ENCODE results near the gene TADA2B. TPM values are rescaled to one million over a fixed set of nuclear protein-coding genes. Genes with fewer than 3 reads are reported as not detected.
A peak's percentile ranks its signal among the peaks of the same experiment; 100 is the strongest.

TADA2B gene
- total and polyA plus RNA-seq, 4 donors = 10.7 to 22.9 (median 17.6) TPM

DNA sequence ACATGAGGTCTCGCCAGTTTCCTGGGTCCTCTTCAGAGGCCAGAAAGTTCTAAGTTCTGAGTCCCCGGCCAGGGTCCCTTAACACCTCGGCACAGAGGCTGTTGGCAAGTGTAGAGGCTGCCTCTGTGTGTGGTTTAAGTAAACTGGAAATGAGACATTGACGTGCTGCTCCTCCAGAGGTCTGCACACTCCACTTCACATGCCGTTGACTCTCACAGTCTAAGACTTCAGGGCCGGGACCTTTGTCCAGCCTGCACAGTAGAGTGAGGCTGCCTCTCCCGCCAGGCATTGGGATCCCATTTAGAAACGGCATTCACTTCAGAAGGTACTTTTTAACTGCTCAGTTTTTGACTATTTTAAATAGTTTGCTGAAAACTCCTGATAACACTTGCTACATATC is 10.6 kb upstream of the TADA2B start:
- Histone ChIP-seq H3K27ac (ENCODE audit: low read depth in 1 of 2, low read length in 1 of 2) (no peak overlapping the region), H3K9me3 (ENCODE audit: control insufficient read depth in 4 of 4, insufficient read depth in 3 of 4, low read length in 3 of 4) (no peaks in the 10 kb centered on the region), H3K4me3 (no peak overlapping the region), H3K36me3 (ENCODE audit: control insufficient read depth in 4 of 4, insufficient read depth in 4 of 4, low read length in 4 of 4) (peaks cover 3 to 24% (median 17%) of the 10 kb centered on the region in 4 donors), H3K9ac (ENCODE audit: insufficient read depth in 1 of 2, low read length in 2 of 2) (no peak overlapping the region), H3K4me1 (ENCODE audit: control insufficient read depth in 5 of 5, insufficient read depth in 5 of 5, low read length in 5 of 5) (no peaks in the 10 kb centered on the region), H3K27me3 (ENCODE audit: control insufficient read depth in 3 of 3, insufficient read depth in 3 of 3, low read length in 2 of 3) (no peaks in the 10 kb centered on the region)
- TF ChIP-seq, protein P1, sequence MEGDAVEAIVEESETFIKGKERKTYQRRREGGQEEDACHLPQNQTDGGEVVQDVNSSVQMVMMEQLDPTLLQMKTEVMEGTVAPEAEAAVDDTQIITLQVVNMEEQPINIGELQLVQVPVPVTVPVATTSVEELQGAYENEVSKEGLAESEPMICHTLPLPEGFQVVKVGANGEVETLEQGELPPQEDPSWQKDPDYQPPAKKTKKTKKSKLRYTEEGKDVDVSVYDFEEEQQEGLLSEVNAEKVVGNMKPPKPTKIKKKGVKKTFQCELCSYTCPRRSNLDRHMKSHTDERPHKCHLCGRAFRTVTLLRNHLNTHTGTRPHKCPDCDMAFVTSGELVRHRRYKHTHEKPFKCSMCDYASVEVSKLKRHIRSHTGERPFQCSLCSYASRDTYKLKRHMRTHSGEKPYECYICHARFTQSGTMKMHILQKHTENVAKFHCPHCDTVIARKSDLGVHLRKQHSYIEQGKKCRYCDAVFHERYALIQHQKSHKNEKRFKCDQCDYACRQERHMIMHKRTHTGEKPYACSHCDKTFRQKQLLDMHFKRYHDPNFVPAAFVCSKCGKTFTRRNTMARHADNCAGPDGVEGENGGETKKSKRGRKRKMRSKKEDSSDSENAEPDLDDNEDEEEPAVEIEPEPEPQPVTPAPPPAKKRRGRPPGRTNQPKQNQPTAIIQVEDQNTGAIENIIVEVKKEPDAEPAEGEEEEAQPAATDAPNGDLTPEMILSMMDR (IDR thresholded peaks at IDR 0.05; ENCODE audit: control extremely low read depth, extremely low read depth) = no peak
- DNase-seq (no peak), ATAC-seq (ENCODE audit: insufficient read depth, low FRiP score) (no peak)
- WGBS, 2 donors = 71 to 88% methylated on average over 8 of the region's 8 CpGs

DNA sequence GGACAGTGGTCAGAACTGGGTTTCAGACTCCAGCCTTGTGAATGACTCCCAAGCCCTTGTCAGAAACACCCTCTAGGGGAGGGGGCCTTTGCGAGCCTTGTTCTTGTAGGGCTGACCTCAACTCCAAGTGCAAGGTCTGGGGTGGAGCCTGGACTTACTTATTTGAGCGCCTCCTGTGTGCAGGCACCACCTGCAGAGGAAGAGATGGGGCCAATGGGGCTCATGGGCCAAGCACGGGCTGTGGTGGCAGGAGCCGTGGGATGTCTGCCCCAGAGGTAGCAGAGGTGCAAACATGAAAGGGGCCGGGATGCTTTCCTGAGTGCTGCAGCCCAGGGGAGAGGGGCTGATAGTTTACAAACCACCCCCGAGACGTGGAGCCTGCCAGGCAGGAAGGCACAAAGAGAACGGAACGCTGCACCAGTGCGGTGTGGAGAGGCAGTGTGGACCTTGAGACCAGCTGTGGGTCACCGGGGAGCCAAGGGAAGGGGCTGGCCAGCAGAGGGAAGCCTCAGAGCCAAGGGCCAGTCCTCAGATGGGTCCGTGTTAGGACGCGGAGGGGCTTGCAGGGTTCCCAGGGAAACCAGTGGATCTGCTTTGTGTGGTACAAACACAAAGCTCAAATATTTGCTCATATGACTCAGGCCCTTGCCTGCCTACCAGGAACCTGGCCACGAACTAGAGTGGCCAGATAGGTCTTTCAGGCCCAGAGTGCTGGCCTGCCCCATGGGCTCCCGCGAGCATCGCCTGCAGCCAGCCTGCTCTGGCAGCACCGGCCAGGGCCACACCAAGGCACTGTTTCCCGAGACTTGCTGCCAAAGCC is 8.7 kb upstream of the TADA2B start:
- 56 to 78% methylated on average over 20 of the region's 20 CpGs for WGBS, 2 donors
- TF ChIP-seq, protein P1 (IDR thresholded peaks at IDR 0.05; ENCODE audit: control extremely low read depth, extremely low read depth) = no peak
- ATAC-seq (ENCODE audit: insufficient read depth, low FRiP score) = peak; percentile 85

DNA sequence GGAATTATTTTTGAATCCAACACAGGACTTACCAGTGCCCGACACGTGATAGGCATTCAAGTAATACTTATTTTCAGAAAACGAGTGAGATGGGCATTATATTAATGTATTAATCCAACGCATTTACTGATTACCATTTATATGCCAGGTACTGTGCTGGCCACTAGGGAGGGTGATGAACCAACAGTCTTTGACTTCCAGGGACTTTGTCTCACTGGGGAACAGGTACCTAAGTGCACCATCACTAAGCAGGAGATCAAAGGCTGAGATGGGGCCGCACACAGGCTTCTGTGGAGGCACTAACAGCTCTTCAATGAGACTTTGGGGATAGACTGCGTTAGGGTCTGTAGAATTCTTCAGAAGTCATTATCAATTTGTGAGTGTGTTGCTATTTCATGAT is 5.7 kb upstream of the TADA2B start:
- Histone ChIP-seq H3K9ac (ENCODE audit: insufficient read depth in 1 of 2, low read length in 2 of 2) (no peak overlapping the region), H3K4me1 (ENCODE audit: control insufficient read depth in 5 of 5, insufficient read depth in 5 of 5, low read length in 5 of 5) (peaks cover 0 to 10% (median 2%) of the 10 kb centered on the region in 5 donors), H3K36me3 (ENCODE audit: control insufficient read depth in 4 of 4, insufficient read depth in 4 of 4, low read length in 4 of 4) (peaks cover 0 to 1% (median 0%) of the 10 kb centered on the region in 4 donors), H3K9me3 (ENCODE audit: control insufficient read depth in 4 of 4, insufficient read depth in 3 of 4, low read length in 3 of 4) (no peaks in the 10 kb centered on the region), H3K27me3 (ENCODE audit: control insufficient read depth in 3 of 3, insufficient read depth in 3 of 3, low read length in 2 of 3) (no peaks in the 10 kb centered on the region), H3K4me3 (no peak overlapping the region), H3K27ac (ENCODE audit: low read depth in 1 of 2, low read length in 1 of 2) (no peak overlapping the region)
- ATAC-seq (ENCODE audit: insufficient read depth, low FRiP score) = no peak
- TF ChIP-seq, protein P1 (IDR thresholded peaks at IDR 0.05; ENCODE audit: control extremely low read depth, extremely low read depth) = no peak
- DNase-seq = no peak
- WGBS, 2 donors = 72 to 81% methylated on average over 6 of the region's 6 CpGs

More for the DNA sequence above, 8.7 kb upstream of the TADA2B start:
- Histone ChIP-seq H3K36me3 (ENCODE audit: control insufficient read depth in 4 of 4, insufficient read depth in 4 of 4, low read length in 4 of 4) (peaks cover 3 to 23% (median 15%) of the 10 kb centered on the region in 4 donors), H3K9ac (ENCODE audit: insufficient read depth in 1 of 2, low read length in 2 of 2) (no peak overlapping the region), H3K4me1 (ENCODE audit: control insufficient read depth in 5 of 5, insufficient read depth in 5 of 5, low read length in 5 of 5) (no peaks in the 10 kb centered on the region), H3K27me3 (ENCODE audit: control insufficient read depth in 3 of 3, insufficient read depth in 3 of 3, low read length in 2 of 3) (no peaks in the 10 kb centered on the region), H3K9me3 (ENCODE audit: control insufficient read depth in 4 of 4, insufficient read depth in 3 of 4, low read length in 3 of 4) (no peaks in the 10 kb centered on the region), H3K4me3 (no peak overlapping the region), H3K27ac (ENCODE audit: low read depth in 1 of 2, low read length in 1 of 2) (peak overlapping the region in 1 of 2 donors; percentile 27)
- DNase-seq = peak; percentile 29 to 44 (median 40)
